BJ (cell line): Measurements from ENCODE around the gene MARCKSL1. TPM values are rescaled to one million over a fixed set of nuclear protein-coding genes. Genes with fewer than 3 reads are reported as not detected.

Experiments used
- CTCF ChIA-PET: fragments of 350-600 bp; formaldehyde crosslinking; extraction: SDS; loops from one replicate; lab custom pipeline; 2021; ENCODE audit warnings: antibody characterized with exemption, inconsistent platforms; lab: Yijun Ruan, JAX
- POLR2A ChIA-PET: fragments of 300-600 bp; sonication (Branson Sonifier 250); formaldehyde crosslinking; extraction: SDS; loops from one replicate; lab custom pipeline; 2021; ENCODE audit warnings: antibody characterized with exemption; lab: Charles Lee
- DNase-seq: peaks from one replicate; pipeline ENCODE4 v3.0.0-alpha.2; 2011; ENCODE audit warnings: low read depth
- H3K27me3 ChIP-seq: 2 replicates; pipeline ENCODE4 v1.6.0; 2011; ENCODE audit warnings: low read length; ENCODE audit not compliant: control insufficient read depth, insufficient read depth
- H3K36me3 ChIP-seq: 2 replicates; pipeline ENCODE4 v1.5.1; 2011; ENCODE audit warnings: low read length; ENCODE audit not compliant: control insufficient read depth, insufficient read depth
- H3K4me3 ChIP-seq: 2 replicates; pipeline ENCODE4 v1.5.1; 2011; ENCODE audit warnings: low read depth, mild to moderate bottlenecking, control low read depth, low read length
- polyA plus RNA-seq: library from polyadenylated mRNA; depleted of rRNA; stranded (reverse); fragments of >200 nt; gene quantifications from 2 replicates; pipeline ENCODE4 v1.2.3, GENCODE V29; 2011
- TF ChIP-seq, protein P1 (sequence below): IDR thresholded peaks from 2 replicates; pipeline ENCODE4 v1.5.1; 2011; ENCODE audit warnings: low read depth, mild to moderate bottlenecking, control low read depth, inconsistent platforms, low read length, moderate library complexity; ENCODE audit not compliant: insufficient read depth

The MARCKSL1 gene
- polyA plus RNA-seq, 1 experiment = 52.0 TPM

GRCh38 chr1:32311709-32312393, 24.2 kb downstream of the MARCKSL1 start:
- ChIA-PET POLR2A (interaction anchor here (0.6 kb wide), 1 partner anchor 139 kb away, joined by 18 read pairs; no protein-coding TSS in a partner anchor), CTCF (interaction anchor here (1.4 kb wide), 1 partner anchor 96 kb away, joined by 6 read pairs; no protein-coding TSS in a partner anchor)
- H3K36me3 ChIP-seq = peaks cover 4% of the 10 kb centered on the region
- H3K4me3 ChIP-seq = no peak overlapping the region
- H3K27me3 ChIP-seq = no peaks in the 10 kb centered on the region
- DNase-seq = no peak
- TF ChIP-seq, protein P1, sequence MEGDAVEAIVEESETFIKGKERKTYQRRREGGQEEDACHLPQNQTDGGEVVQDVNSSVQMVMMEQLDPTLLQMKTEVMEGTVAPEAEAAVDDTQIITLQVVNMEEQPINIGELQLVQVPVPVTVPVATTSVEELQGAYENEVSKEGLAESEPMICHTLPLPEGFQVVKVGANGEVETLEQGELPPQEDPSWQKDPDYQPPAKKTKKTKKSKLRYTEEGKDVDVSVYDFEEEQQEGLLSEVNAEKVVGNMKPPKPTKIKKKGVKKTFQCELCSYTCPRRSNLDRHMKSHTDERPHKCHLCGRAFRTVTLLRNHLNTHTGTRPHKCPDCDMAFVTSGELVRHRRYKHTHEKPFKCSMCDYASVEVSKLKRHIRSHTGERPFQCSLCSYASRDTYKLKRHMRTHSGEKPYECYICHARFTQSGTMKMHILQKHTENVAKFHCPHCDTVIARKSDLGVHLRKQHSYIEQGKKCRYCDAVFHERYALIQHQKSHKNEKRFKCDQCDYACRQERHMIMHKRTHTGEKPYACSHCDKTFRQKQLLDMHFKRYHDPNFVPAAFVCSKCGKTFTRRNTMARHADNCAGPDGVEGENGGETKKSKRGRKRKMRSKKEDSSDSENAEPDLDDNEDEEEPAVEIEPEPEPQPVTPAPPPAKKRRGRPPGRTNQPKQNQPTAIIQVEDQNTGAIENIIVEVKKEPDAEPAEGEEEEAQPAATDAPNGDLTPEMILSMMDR = no peak

GRCh38 chr1:32309960-32310359, 26.1 kb downstream of the MARCKSL1 start:
- DNase-seq = no peak
- TF ChIP-seq, protein P1 = no peak
- Histone ChIP-seq H3K4me3 (no peak overlapping the region), H3K36me3 (peaks cover 1% of the 10 kb centered on the region; the same call in 1 of the 2 replicates), H3K27me3 (no peaks in the 10 kb centered on the region)
- POLR2A ChIA-PET = no interaction called here
- CTCF ChIA-PET = no interaction called here

- Histone ChIP-seq H3K4me3 (no peak overlapping the region), H3K36me3 (peaks cover 9% of the 10 kb centered on the region), H3K27me3 (no peaks in the 10 kb centered on the region)
- POLR2A ChIA-PET = interaction anchor here (0.7 kb wide), 1 partner anchor 15 kb away, joined by 3 read pairs; no protein-coding TSS in a partner anchor
- CTCF ChIA-PET = interaction anchor here (0.6 to 2.1 kb wide), 5 partner anchors 9 to 60 kb away, joined by 3 to 6 read pairs (median 4); partner anchors contain the start of gene FAM167B
- TF ChIP-seq, protein P1 = no peak
- DNase-seq = no peak
Measured at GRCh38 chr1:32307324-32307723, 28.7 kb downstream of the MARCKSL1 start.

GRCh38 chr1:32305310-32305709, 30.7 kb downstream of the MARCKSL1 start:
- peaks cover 9% of the 10 kb centered on the region for H3K36me3 ChIP-seq
- ChIA-PET CTCF (no interaction called here), POLR2A (interaction anchor here (0.7 kb wide), 1 partner anchor 233 kb away, joined by 9 read pairs; the partner anchor contains the start of gene TMEM39B)
- TF ChIP-seq, protein P1 = no peak
- no peaks in the 10 kb centered on the region for H3K27me3 ChIP-seq
- no peak for DNase-seq
- H3K4me3 ChIP-seq = no peak overlapping the region

DNA sequence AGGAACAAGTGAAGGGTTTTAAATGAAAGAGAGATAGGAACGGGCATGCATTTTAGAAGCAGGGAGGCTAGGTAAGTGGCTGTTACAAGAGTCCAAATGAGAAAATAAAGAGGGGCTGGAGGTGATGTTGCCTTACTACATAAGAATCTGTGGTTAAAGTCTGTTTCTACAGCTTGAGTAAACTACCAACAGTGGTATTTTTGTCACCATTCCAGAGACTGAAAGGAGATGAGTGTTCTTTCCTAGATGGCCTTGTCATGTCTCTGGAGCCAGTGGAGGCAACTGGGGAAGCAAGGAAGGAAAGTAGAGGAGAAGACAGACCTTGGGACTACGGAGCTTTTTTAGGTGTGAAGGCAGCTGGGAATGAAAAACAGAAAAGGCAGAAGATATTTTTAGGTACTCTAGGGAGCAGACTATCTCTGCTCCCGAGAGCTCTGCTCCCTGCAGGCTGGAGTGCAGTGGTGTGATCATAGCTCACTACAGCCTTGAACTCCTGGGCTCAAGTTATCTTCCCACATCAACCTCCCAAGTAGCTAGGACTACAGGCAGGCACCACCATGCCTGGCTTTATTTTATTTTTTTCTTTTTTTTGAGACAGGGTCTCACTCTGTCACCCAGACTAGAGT, 31.9 kb downstream of the MARCKSL1 start:
- H3K36me3 ChIP-seq = peaks cover 9% of the 10 kb centered on the region
- no peak overlapping the region for H3K4me3 ChIP-seq
- TF ChIP-seq, protein P1 = no peak
- CTCF ChIA-PET = interaction anchor here (0.8 to 2.6 kb wide), 4 partner anchors 13 to 88 kb away, joined by 3 to 7 read pairs (median 3); partner anchors contain the start of genes FAM167B and MARCKSL1
- DNase-seq = no peak
- no peaks in the 10 kb centered on the region for H3K27me3 ChIP-seq
- POLR2A ChIA-PET = no interaction called here
